Nephron progenitor cell (in vitro differentiated cells): Measurements from ENCODE around the gene CCDC116.

ENCODE experiments used
- DNase-seq: peaks from one replicate; pipeline ENCODE4 v3.0.0; 2021
- H3K27ac Mint-ChIP-seq: 2 replicates; pipeline ENCODE4 v1.8.0; 2021; ENCODE audit warnings: mild to moderate bottlenecking, moderate library complexity, mixed read lengths
- H3K27me3 Mint-ChIP-seq: 2 replicates; pipeline ENCODE4 v1.8.0; 2021; ENCODE audit warnings: mild to moderate bottlenecking, low read depth, mixed read lengths; ENCODE audit not compliant: poor library complexity
- H3K36me3 Mint-ChIP-seq: 2 replicates; pipeline ENCODE4 v1.8.0; 2021; ENCODE audit warnings: low read depth, mixed read lengths
- H3K4me1 Mint-ChIP-seq: 2 replicates; pipeline ENCODE4 v1.8.0; 2021; ENCODE audit warnings: mixed read lengths
- H3K4me3 Mint-ChIP-seq: 2 replicates; pipeline ENCODE4 v1.8.0; 2021; ENCODE audit warnings: mild to moderate bottlenecking, moderate library complexity, mixed read lengths
- H3K9me3 Mint-ChIP-seq: 2 replicates; pipeline ENCODE4 v1.8.0; 2021; ENCODE audit warnings: mild to moderate bottlenecking, moderate library complexity, mixed read lengths
- CTCF ChIP-seq: fragments of 200-600 bp; sonication (generic); IDR thresholded peaks from 2 replicates; pipeline ENCODE4 v1.5.0; 2021; ENCODE audit warnings: antibody characterized with exemption

CCDC116 gene

DNA sequence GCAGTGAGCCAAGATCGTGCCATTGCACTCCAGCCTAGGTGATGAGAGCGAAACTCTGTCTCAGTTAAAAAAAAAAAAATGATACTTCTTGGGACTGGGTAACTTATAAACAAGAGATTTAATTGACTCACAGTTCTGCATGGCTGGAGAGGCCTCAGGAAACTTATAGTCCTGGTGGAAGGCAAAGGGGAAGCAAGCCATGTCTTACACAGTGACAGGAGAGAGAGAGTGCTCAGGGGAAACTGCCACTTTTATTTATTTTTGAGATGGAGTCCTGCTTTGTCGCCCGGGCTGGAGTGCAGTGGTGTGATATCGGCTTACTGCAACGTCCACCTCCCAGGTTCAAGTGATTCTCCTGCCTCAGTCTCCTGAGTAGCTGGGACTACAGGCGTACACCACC, 17.7 kb downstream of the CCDC116 start:
- H3K9me3 Mint-ChIP-seq, result no peaks in the 10 kb centered on the region
- peaks cover 23% of the 10 kb centered on the region for H3K36me3 Mint-ChIP-seq
- peaks cover 57% of the 10 kb centered on the region for H3K4me1 Mint-ChIP-seq
- peaks cover 5% of the 10 kb centered on the region for H3K27me3 Mint-ChIP-seq
- H3K4me3 Mint-ChIP-seq, result peak overlapping the region; percentile 96
- no peak for TF ChIP-seq CTCF
- H3K27ac Mint-ChIP-seq, result peak overlapping the region; percentile 93
- DNase-seq, result no peak

DNA sequence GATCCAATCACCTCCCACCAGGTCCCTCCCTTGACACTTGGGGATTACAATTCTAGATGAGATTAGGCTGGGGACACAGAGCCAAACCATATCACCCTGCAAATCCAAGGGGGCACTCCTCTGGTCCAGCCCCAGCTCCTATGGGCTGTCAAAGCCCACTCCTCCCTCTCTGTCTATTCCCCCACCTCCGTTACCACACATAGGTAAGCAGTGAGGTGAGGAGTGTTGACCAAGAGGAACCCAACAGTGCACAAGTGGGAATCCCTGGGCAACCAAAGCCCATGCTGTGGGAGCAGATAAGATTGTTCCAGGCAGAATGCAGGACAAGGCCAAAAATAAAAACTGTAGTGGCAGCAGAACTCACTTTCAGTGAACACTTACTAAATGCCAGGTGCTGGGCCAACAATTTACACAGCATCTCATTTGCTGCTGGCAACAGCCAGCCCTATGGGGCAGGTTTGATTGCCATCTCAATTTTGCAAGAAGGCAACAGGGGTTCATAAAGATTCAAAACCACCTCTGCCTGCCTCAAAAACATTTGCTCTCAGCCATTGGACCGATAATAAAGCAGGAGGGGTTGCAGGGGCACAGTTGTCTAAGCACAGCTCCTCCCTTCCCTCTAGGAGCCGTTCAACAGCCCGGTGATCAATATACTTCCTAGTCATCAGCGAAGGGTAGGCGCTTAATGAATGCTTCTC, 18.4 kb downstream of the CCDC116 start:
- peaks cover 58% of the 10 kb centered on the region for H3K4me1 Mint-ChIP-seq
- H3K9me3 Mint-ChIP-seq, result no peaks in the 10 kb centered on the region
- TF ChIP-seq CTCF, result no peak
- peaks cover 23% of the 10 kb centered on the region for H3K36me3 Mint-ChIP-seq
- peaks cover 5% of the 10 kb centered on the region for H3K27me3 Mint-ChIP-seq
- DNase-seq, result no peak
- peak overlapping the region; percentile 96 for H3K4me3 Mint-ChIP-seq
- H3K27ac Mint-ChIP-seq, result peak overlapping the region; percentile 97

GRCh38 chr22:21651521-21652009, 19.0 kb downstream of the CCDC116 start:
- DNase-seq, result no peak
- H3K4me1 Mint-ChIP-seq, result peaks cover 60% of the 10 kb centered on the region
- H3K27me3 Mint-ChIP-seq, result peaks cover 5% of the 10 kb centered on the region
- no peak for TF ChIP-seq CTCF
- H3K4me3 Mint-ChIP-seq, result peak overlapping the region; percentile 96
- peaks cover 18% of the 10 kb centered on the region for H3K36me3 Mint-ChIP-seq
- H3K27ac Mint-ChIP-seq, result peak overlapping the region; percentile 97
- no peaks in the 10 kb centered on the region for H3K9me3 Mint-ChIP-seq

DNA sequence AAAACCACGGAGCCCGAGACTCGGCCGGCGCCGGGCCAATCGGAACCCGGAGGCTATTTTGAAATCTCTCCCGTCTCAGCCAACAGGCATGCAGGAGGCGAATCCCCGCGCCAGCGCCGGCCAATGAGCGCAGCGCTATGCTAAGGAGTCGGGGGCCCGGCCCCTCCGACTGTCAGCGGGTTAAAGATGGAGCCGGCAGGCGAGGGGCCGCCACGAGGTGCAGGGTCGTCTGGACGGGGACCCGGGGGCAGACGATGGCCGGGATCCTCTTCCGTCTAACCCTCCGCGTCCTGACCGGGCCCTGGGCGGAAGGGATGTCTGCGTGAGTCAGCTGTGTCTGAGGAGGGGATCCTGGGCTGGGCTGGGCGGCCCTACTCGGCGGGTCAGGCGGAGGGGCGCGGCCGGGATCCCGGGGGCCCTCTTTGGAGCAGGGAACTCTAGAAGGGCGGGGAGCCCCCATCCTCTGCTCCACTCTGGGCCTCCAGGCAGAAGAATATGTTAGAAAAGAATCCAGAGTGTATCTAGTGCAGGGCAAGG, 19.5 kb downstream of the CCDC116 start:
- DNase-seq, result peak; percentile 92
- no peak for TF ChIP-seq CTCF
- H3K4me3 Mint-ChIP-seq, result peak overlapping the region; percentile 96
- peaks cover 60% of the 10 kb centered on the region for H3K4me1 Mint-ChIP-seq
- H3K9me3 Mint-ChIP-seq, result no peaks in the 10 kb centered on the region
- peak overlapping the region; percentile 97 for H3K27ac Mint-ChIP-seq
- peaks cover 8% of the 10 kb centered on the region for H3K27me3 Mint-ChIP-seq
- peaks cover 14% of the 10 kb centered on the region for H3K36me3 Mint-ChIP-seq

DNA sequence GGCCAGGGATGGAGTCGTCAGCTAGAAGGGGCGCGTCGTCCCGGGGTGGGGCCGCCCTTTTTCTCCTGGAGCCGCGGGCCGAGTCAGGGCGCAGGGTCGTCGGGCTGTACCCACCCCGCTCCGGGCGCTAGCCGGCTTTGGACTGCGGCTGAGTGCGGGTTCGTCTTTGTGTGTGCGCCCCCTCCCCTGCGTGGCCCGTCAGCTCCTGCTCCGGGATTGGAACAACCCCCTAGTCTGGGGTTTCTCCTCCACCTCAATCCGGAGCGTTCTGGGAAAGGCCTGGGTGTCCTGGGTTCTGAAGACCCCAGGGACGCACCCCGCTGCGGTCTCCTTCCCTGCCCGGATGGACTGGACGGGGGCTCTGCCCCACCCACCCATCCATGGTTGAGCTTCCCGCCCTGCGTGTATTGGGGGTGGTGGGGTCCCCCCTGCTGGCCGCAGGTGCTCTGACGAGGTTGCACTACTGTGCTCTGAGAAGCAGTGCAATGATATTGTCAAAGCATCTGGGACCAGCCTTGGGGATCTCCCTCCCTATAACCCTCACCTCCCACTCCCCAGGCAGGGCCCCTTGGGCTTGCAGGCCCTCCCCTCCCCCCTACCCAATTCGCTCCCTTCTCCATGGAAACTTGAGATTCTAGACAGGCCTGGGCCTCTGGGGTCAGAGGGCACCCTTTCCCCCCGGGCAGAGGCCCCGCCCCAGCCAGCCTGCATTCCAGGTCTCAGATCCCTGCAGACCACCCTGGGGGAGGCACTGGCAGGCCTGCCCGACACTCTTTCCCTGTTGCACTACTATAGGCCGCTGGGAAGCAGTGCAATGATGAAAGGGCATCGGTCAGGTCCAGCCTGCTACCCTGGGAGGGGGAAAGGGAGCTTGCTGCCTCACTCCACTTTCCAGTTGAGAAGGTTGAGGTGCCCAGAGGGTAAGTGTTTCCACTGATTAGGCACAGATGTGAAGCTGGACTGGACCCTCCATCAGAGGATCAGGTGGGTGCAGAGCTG, 20.3 kb downstream of the CCDC116 start:
- peak; percentile 87 for DNase-seq
- H3K27ac Mint-ChIP-seq, result peak overlapping the region; percentile 79
- H3K9me3 Mint-ChIP-seq, result no peaks in the 10 kb centered on the region
- peaks cover 14% of the 10 kb centered on the region for H3K36me3 Mint-ChIP-seq
- no peak for TF ChIP-seq CTCF
- peak overlapping the region; percentile 96 for H3K4me3 Mint-ChIP-seq
- H3K4me1 Mint-ChIP-seq, result peaks cover 59% of the 10 kb centered on the region
- H3K27me3 Mint-ChIP-seq, result peaks cover 8% of the 10 kb centered on the region
